Uterus (tissue), 2 donors: ENCODE results near the gene IFNA1.

Experiments
- POLR2A ChIP-seq, 2 donors: fragments of 450-650 bp; IDR thresholded peaks; one replicate each; pipeline ENCODE4 v1.6.1; 2016; ENCODE audit warnings: antibody characterized with exemption in 2 of 2, mild to moderate bottlenecking in 1 of 2, moderate library complexity in 1 of 2
- TF ChIP-seq, protein P1 (sequence below), 4 experiments: fragments of 200-600 bp in 2 of 4; fragments of 450-650 bp in 2 of 4; sonication (generic) in 2 of 4; IDR thresholded peaks; one replicate each; pipeline ENCODE4 v1.5.1; 2016 to 2019; ENCODE audit warnings: antibody characterized with exemption in 4 of 4, mild to moderate bottlenecking in 2 of 4, moderate library complexity in 1 of 4

- TF ChIP-seq, protein P1, sequence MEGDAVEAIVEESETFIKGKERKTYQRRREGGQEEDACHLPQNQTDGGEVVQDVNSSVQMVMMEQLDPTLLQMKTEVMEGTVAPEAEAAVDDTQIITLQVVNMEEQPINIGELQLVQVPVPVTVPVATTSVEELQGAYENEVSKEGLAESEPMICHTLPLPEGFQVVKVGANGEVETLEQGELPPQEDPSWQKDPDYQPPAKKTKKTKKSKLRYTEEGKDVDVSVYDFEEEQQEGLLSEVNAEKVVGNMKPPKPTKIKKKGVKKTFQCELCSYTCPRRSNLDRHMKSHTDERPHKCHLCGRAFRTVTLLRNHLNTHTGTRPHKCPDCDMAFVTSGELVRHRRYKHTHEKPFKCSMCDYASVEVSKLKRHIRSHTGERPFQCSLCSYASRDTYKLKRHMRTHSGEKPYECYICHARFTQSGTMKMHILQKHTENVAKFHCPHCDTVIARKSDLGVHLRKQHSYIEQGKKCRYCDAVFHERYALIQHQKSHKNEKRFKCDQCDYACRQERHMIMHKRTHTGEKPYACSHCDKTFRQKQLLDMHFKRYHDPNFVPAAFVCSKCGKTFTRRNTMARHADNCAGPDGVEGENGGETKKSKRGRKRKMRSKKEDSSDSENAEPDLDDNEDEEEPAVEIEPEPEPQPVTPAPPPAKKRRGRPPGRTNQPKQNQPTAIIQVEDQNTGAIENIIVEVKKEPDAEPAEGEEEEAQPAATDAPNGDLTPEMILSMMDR (IDR thresholded peaks at IDR 0.05): no peak
- no peak for TF ChIP-seq POLR2A (IDR thresholded peaks at IDR 0.05)
Observed at GRCh38 chr9:21398955-21399489, 41.2 kb upstream of the IFNA1 start.
